H1 (cell line): ENCODE results near the gene TLNRD1. TPM values are rescaled to one million over a fixed set of nuclear protein-coding genes. Genes with fewer than 3 reads are reported as not detected.

Source experiments
- CTCF ChIA-PET: fragments of 300-600 bp; sonication (Branson Sonifier 250); formaldehyde crosslinking; loops from one replicate; lab custom pipeline; 2021; ENCODE audit not compliant: partially characterized antibody; lab: Charles Lee
- POLR2A ChIA-PET: fragments of 300-600 bp; sonication (Branson Sonifier 250); formaldehyde crosslinking; loops from one replicate; lab custom pipeline; 2021; ENCODE audit warnings: inconsistent platforms; ENCODE audit not compliant: partially characterized antibody; lab: Charles Lee
- DNase-seq, 2 experiments: peaks; one replicate each; pipeline versions ENCODE4 v3.0.0 to v3.0.0-alpha.2; 2010 to 2022; ENCODE audit warnings: low spot score in 2 of 2, low read depth in 1 of 2, mixed read lengths in 1 of 2
- FAIRE-seq: peaks from 2 replicates; lab custom pipeline; 2011; peaks lifted over from hg19 to GRCh38; lab: Jason Lieb, UNC
- H2AFZ ChIP-seq: 2 replicates; pipeline ENCODE4 v1.8.1; 2012; ENCODE audit warnings: low read length, inconsistent platforms
- H2AK5ac ChIP-seq: 2 replicates; pipeline ENCODE4 v1.6.1; 2013; ENCODE audit warnings: low read depth, low read length
- H2BK120ac ChIP-seq: replicated peaks from 2 replicates; pipeline ENCODE3; 2013; ENCODE audit warnings: low read depth, low read length, inconsistent platforms
- H2BK12ac ChIP-seq: 2 replicates; pipeline ENCODE4 v1.6.1; 2013; ENCODE audit warnings: low read depth, low read length
- H2BK15ac ChIP-seq: 2 replicates; pipeline ENCODE4 v1.6.1; 2013; ENCODE audit warnings: low read length
- H2BK20ac ChIP-seq: 2 replicates; pipeline ENCODE4 v1.6.1; 2013; ENCODE audit warnings: low read length
- H2BK5ac ChIP-seq: 2 replicates; pipeline ENCODE4 v1.6.1; 2013; ENCODE audit warnings: low read depth, low read length
- H3K14ac ChIP-seq: 2 replicates; pipeline ENCODE4 v1.6.1; 2013; ENCODE audit warnings: inconsistent platforms; ENCODE audit not compliant: insufficient read length
- H3K18ac ChIP-seq: 2 replicates; pipeline ENCODE4 v1.6.1; 2013; ENCODE audit warnings: low read length; ENCODE audit errors: extremely low read depth
- H3K23ac ChIP-seq: 2 replicates; pipeline ENCODE4 v1.6.1; 2013; ENCODE audit warnings: inconsistent platforms; ENCODE audit not compliant: insufficient read length
- H3K23me2 ChIP-seq: 2 replicates; pipeline ENCODE4 v1.6.1; 2013; ENCODE audit warnings: low read depth, low read length
- H3K27ac ChIP-seq: 2 replicates; pipeline ENCODE4 v1.6.1; 2011; ENCODE audit warnings: low read depth, low read length, inconsistent platforms
- H3K27me3 ChIP-seq, 4 experiments: replicated peaks in 1 of 4; 1 replicate in 1 of 4; 2 replicates in 3 of 4; pipeline versions ENCODE4 v1.6.1 to v1.8.1; 2011 to 2013; ENCODE audit warnings: low read length in 3 of 4, mild to moderate bottlenecking in 3 of 4, inconsistent platforms in 2 of 4, mixed read lengths in 2 of 4, moderate library complexity in 1 of 4; ENCODE audit not compliant: control insufficient read depth in 3 of 4, insufficient read depth in 3 of 4; ENCODE audit errors: extremely low read depth in 1 of 4
- H3K36me3 ChIP-seq, 4 experiments: 2 replicates each; pipeline versions ENCODE4 v1.6.1 to v1.8.1; 2011 to 2013; ENCODE audit warnings: mild to moderate bottlenecking in 4 of 4, low read length in 3 of 4, moderate library complexity in 2 of 4, control low read depth in 1 of 4, inconsistent platforms in 1 of 4; ENCODE audit not compliant: insufficient read depth in 4 of 4, control insufficient read depth in 2 of 4
- H3K4ac ChIP-seq: replicated peaks from 2 replicates; pipeline ENCODE3; 2013; ENCODE audit warnings: low read length, low read depth, mixed read lengths, inconsistent platforms; ENCODE audit not compliant: insufficient read length
- H3K4me1 ChIP-seq, 4 experiments: replicated peaks in 1 of 4; 1 replicate in 1 of 4; 2 replicates in 3 of 4; pipeline versions ENCODE4 v1.6.1 to v1.8.1; 2011 to 2013; ENCODE audit warnings: low read length in 3 of 4, inconsistent platforms in 2 of 4, mixed read lengths in 1 of 4; ENCODE audit not compliant: insufficient read depth in 4 of 4, control insufficient read depth in 3 of 4
- H3K4me2 ChIP-seq, 2 experiments: 2 replicates each; pipeline versions ENCODE4 v1.6.1 to v1.8.1; 2011 to 2013; ENCODE audit warnings: low read depth in 2 of 2, low read length in 2 of 2, control low read depth in 1 of 2, inconsistent platforms in 1 of 2, mild to moderate bottlenecking in 1 of 2; ENCODE audit not compliant: insufficient read depth in 1 of 2
- H3K4me3 ChIP-seq, 4 experiments: fragments of 200-600, 300-600 bp in 1 of 4; sonication (generic), shearing (Covaris generic), sonication (Bioruptor Twin) in 1 of 4; 2 replicates each; pipeline versions ENCODE4 v1.5.1 to v1.8.1; 2011 to 2016; ENCODE audit warnings: low read length in 4 of 4, low read depth in 3 of 4, control low read depth in 2 of 4, inconsistent platforms in 2 of 4, mild to moderate bottlenecking in 2 of 4, mixed read lengths in 1 of 4, moderate library complexity in 1 of 4; ENCODE audit not compliant: insufficient read depth in 2 of 4; ENCODE audit errors: extremely low read depth in 1 of 4
- H3K56ac ChIP-seq: replicated peaks from 2 replicates; pipeline ENCODE3; 2013; ENCODE audit warnings: low read depth, mild to moderate bottlenecking, mixed read lengths, low read length, inconsistent platforms; ENCODE audit not compliant: insufficient read length
- H3K79me1 ChIP-seq: 2 replicates; pipeline ENCODE4 v1.6.1; 2013; ENCODE audit warnings: low read depth, low read length, control low read depth
- H3K79me2 ChIP-seq, 2 experiments: 2 replicates each; pipeline versions ENCODE4 v1.6.1 to v1.8.1; 2012 to 2013; ENCODE audit warnings: low read length in 2 of 2, mild to moderate bottlenecking in 2 of 2, inconsistent platforms in 1 of 2; ENCODE audit not compliant: insufficient read depth in 2 of 2, control insufficient read depth in 1 of 2
- H3K9ac ChIP-seq, 4 experiments: replicated peaks in 1 of 4; 1 replicate in 1 of 4; 2 replicates in 3 of 4; pipeline versions ENCODE4 v1.6.1 to v1.8.1; 2011 to 2013; ENCODE audit warnings: low read depth in 3 of 4, low read length in 3 of 4, control low read depth in 2 of 4, mild to moderate bottlenecking in 2 of 4, moderate library complexity in 2 of 4, inconsistent platforms in 1 of 4; ENCODE audit errors: extremely low read depth in 1 of 4
- H3K9me3 ChIP-seq, 2 experiments: 2 replicates each; pipeline versions ENCODE4 v1.6.1 to v1.8.1; 2012 to 2013; ENCODE audit warnings: mild to moderate bottlenecking in 2 of 2, moderate library complexity in 2 of 2, control low read depth in 1 of 2, inconsistent platforms in 1 of 2, low read depth in 1 of 2, low read length in 1 of 2, mixed read lengths in 1 of 2; ENCODE audit not compliant: insufficient read depth in 2 of 2
- H4K20me1 ChIP-seq, 2 experiments: replicated peaks in 1 of 2; 2 replicates each; pipeline versions ENCODE3 to v1.8.1; 2011 to 2013; ENCODE audit warnings: inconsistent platforms in 2 of 2, low read length in 2 of 2, mild to moderate bottlenecking in 1 of 2; ENCODE audit not compliant: insufficient read depth in 2 of 2, control insufficient read depth in 1 of 2
- H4K5ac ChIP-seq: 2 replicates; pipeline ENCODE4 v1.6.1; 2013; ENCODE audit warnings: low read length, low read depth, mixed read lengths, inconsistent platforms; ENCODE audit not compliant: insufficient read length
- H4K8ac ChIP-seq: 2 replicates; pipeline ENCODE4 v1.8.0; 2013; ENCODE audit warnings: mild to moderate bottlenecking, moderate library complexity, low read length, inconsistent platforms; ENCODE audit not compliant: insufficient read depth; ENCODE audit errors: extremely low read depth
- H4K91ac ChIP-seq: replicated peaks from 2 replicates; pipeline ENCODE3; 2013; ENCODE audit warnings: low read length, mixed read lengths, inconsistent platforms; ENCODE audit not compliant: insufficient read length
- CBX5 ChIP-seq: fragments of 300-800, 300-1000 bp; sonication (generic); IDR thresholded peaks from 2 replicates; pipeline ENCODE4 v1.7.1; 2016; ENCODE audit warnings: antibody characterized with exemption, low read length, low read depth
- WGBS, 2 experiments: shearing (Covaris generic) in 1 of 2; methylation state at CpG; one replicate each; pipeline versions ENCODE4 v1.1.6 to v1.1.7; 2013 to 2015; ENCODE audit warnings: low lambda C conversion rate in 2 of 2, mixed read lengths in 2 of 2, inconsistent platforms in 1 of 2, low coverage in 1 of 2, missing lambda C conversion rate in 1 of 2; ENCODE audit not compliant: insufficient replicate concordance in 2 of 2, insufficient coverage in 1 of 2, insufficient read length in 1 of 2; ENCODE audit errors: extremely low coverage in 1 of 2, missing lambda C conversion rate in 1 of 2; 5-methylcytosine and 5-hydroxymethylcytosine counted together
- polyA plus RNA-seq, 7 experiments: library from polyadenylated mRNA; depleted of rRNA in 3 of 7; stranded (reverse) in 5 of 7; unstranded in 2 of 7; fragments of >200 nt in 5 of 7; fragments of 200-250 nt in 2 of 7; gene quantifications; 1 replicate in 5 of 7; 2 replicates in 1 of 7; 4 replicates in 1 of 7; pipeline versions ENCODE4 v1.2.1 to v1.2.3, GENCODE V29; 2011 to 2013; ENCODE audit warnings: missing spikeins in 2 of 7, mixed read lengths in 2 of 7
- total RNA-seq: library from RNA; stranded (reverse); fragmentation: NEBNext Ultra II Directional; extraction: Animal tissue kit (Norgen Biotek cat#: 25700); gene quantifications from 2 replicates; pipeline ENCODE4 v1.2.1, GENCODE V29; 2021
- TF ChIP-seq, protein P1 (sequence below): IDR thresholded peaks from 2 replicates; pipeline ENCODE4 v1.6.1; 2011; ENCODE audit warnings: low read length, improper control_type of control experiment

The TLNRD1 gene
- total and polyA plus RNA-seq, 2 of the 8 experiments (the other 6 are each of a cell fraction or from before 2014, with no cell fraction given) = 12.2 to 20.5 TPM

DNA sequence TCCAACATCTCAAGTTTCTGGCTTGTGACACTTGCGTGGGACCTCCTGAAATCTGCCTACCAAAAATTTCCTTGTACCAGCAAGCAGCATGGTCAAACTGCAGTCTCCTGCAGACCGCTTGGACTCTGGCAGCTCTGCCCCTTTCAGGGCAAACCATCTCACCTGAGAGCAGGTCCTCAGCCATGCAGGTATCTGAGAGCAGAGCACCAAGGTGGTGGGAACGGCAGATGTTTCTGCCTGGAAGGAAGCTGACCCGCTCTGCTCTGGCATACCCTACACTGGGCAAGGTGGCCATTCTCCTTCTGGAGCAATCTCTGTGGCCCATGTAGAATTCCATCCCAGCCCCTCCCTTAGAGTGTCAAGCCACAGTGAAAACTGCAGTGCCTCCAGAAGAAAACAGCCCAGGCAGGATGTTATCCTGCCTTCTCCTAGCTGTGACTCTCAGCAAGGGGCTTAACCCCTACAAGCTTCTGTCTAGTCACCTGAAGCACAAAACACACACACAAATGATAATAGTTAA is 32.7 kb upstream of the TLNRD1 start:
- Histone ChIP-seq H3K9me3 (no peaks in the 10 kb centered on the region), H3K27ac (peak overlapping the region; percentile 62; the same call in 1 of the 2 replicates), H4K20me1 (peaks cover 0 to 8% of the 10 kb centered on the region in 2 experiments), H4K5ac (peak overlapping the region; percentile 18), H2BK12ac (peak overlapping the region; percentile 94), H3K56ac (no peak overlapping the region), H4K91ac (peak overlapping the region; percentile 76), H3K4me1 (peaks cover 13 to 30% (median 21%) of the 10 kb centered on the region in 4 experiments), H3K4ac (peak overlapping the region; percentile 74), H3K23me2 (no peaks in the 10 kb centered on the region), H3K79me2 (peaks cover 0 to 3% of the 10 kb centered on the region in 2 experiments; a peak in 1 of 4 replicates), H2BK5ac (peak overlapping the region; percentile 94), H3K4me2 (peak overlapping the region; percentile 42 to 57; a peak in 3 of 4 replicates), H3K79me1 (peaks cover 3% of the 10 kb centered on the region; the same call in 1 of the 2 replicates), H2AK5ac (peak overlapping the region; percentile 94), H3K4me3 (0 out of 8 replicates have a peak overlapping the region, but pooled peaks of 1 of the 4 experiments have one; percentile 1), H2BK120ac (peak overlapping the region; percentile 79), H2AFZ (no peak overlapping the region), H2BK20ac (peak overlapping the region; percentile 90), H3K14ac (no peak overlapping the region), H3K9ac (no peak overlapping the region), H3K18ac (peak overlapping the region; percentile 96), H2BK15ac (peak overlapping the region; percentile 77; the same call in 1 of the 2 replicates), H3K27me3 (no peaks in the 10 kb centered on the region), H4K8ac (no peak overlapping the region), H3K36me3 (peaks cover 0 to 3% (median 0%) of the 10 kb centered on the region in 4 experiments; a peak in 1 of 8 replicates), H3K23ac (no peak overlapping the region)
- WGBS, 2 experiments = 92% methylated on average over 4 of the region's 4 CpGs; no CpG with 5 or more reads in 1 of the 2 experiments
- ChIA-PET CTCF (interaction anchor here (0.5 to 5.9 kb wide), 28 partner anchors 9 to 511 kb away, joined by 3 to 94 read pairs (median 5); partner anchors contain the start of gene CEMIP), POLR2A (interaction anchor here (0.7 to 1.6 kb wide), 9 partner anchors 9 to 136 kb away, joined by 3 to 7 read pairs (median 4); no protein-coding TSS in a partner anchor)
- FAIRE-seq (no peak), DNase-seq (peak in 1 of 2 experiments; percentile 41)
- TF ChIP-seq, protein P1, sequence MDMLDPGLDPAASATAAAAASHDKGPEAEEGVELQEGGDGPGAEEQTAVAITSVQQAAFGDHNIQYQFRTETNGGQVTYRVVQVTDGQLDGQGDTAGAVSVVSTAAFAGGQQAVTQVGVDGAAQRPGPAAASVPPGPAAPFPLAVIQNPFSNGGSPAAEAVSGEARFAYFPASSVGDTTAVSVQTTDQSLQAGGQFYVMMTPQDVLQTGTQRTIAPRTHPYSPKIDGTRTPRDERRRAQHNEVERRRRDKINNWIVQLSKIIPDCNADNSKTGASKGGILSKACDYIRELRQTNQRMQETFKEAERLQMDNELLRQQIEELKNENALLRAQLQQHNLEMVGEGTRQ = no peak
- TF ChIP-seq CBX5 = no peak
